HUDEP-2 (cell line): ENCODE data around the gene GNA12.
A peak's percentile ranks its signal among the peaks of the same experiment; 100 is the strongest.
"Not testable (repeated sequence)": the region's sequence is repeated elsewhere in the genome, so short reads cannot be mapped to it uniquely, and the experiment has no call there.

ENCODE experiments used
- DNase-seq, 76 experiments: peaks; one replicate each; lab custom pipeline; 2025; ENCODE audit not compliant: unreplicated experiment in 76 of 76; lab: John Stamatoyannopoulos, UW

Gene GNA12

DNA sequence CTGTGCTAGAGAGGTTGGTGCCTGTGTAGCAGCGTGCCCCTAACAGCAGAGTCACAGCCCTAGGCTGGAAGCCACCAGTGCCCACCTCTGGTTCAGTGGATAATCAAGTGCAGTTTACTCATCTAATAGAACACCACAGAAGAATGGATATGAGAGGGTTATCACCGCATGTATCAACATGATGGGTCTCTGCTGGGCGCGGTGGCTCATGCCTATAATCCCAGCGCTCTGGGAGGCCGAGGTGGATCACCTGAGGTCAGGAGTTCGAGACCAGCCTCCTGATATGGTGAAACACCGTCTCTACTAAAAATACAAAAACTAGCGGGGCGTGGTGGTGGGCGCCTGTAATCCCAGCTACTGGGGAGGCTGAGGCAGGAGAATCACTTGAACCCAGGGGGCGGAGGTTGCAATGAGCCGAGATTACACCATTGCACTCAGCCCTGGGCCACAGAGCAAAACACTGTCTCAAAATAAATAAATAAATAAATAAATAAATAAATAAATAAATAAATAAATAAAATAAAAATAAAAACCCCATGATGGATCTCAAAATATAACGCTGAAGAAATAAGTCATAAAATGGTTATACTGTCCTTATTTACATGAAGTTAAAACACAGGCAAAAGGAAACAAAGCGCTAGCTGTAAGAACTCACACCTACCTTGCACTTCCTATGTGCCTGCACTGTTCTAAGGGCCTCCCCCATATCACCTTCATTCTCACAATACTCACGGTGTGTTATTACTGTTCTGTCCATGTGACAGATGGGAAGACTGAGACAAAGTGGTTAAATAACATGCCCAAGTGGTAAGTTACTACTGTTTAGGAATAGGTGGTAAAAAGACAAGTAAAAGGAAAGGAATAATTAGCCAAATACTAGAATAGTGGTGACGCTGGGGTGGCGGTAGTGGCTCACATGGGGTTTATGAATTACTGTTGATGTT lies 85.2 kb downstream of the GNA12 start:
- DNase-seq: no peak

DNA sequence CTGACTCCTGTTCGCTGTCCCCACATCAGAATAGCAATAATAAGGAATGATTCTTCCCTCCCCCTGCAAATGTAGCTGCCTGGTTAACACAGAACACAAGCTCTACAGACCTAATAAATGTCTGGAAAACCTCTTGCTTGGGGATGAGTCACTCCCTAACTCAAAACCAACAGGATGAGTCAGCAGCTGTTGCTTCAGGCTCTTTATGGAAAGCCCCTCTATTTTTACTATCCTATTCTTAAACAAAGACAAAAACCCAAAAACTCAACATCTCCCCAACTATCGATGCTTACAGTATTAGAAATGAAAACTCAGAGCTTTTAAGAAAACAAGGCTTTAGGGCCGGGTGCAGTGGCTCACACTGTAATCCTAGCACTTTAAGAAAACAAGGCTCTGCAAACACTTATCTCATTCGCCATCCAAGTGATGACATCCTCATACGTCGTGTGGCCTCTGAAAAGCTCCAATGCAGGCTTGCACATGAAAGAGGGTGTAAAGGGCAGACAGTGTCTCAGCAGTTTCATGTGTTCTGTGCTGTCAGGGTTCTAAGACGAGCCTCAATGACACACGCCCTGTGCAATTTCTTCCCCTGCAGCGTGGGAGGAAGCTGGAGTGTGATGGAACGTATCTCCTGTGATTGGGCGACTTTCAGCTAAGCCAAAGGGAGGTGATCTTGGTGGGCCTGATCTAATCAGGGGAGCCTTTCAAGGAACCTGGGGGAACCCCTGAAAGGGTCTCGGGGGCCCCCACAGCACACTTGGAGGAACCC lies 86.0 kb downstream of the GNA12 start:
- peak in 71 of 76 experiments; percentile 18 to 86 (median 61) for DNase-seq

DNA sequence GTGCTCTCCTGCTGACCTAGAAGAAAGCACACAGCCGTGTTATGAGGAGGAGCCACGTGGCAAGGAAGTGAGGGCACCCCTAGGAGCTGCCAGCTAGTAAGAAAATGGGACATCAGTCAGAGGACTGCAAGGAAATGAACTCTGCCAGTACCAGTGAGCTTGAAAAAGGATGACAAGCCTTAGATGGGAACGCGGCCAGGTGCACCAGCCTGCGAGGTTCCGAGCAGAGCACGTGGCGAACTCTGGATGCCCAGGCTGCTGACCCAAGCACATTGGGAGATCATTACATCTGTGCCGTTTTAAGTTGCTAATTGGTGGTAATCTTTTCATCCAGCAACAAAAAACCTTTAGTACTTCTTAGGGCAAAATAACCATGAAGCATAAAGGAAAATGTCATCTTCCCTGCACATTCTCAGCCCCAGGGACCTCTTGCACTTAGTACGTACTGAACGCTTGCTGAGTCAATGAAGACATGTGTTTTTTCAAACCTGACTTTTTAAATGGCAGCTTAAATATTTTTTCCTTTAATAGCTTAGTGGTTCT lies 86.7 kb downstream of the GNA12 start:
- DNase-seq: peak in 9 of 76 experiments; percentile 13 to 53 (median 38)

DNA sequence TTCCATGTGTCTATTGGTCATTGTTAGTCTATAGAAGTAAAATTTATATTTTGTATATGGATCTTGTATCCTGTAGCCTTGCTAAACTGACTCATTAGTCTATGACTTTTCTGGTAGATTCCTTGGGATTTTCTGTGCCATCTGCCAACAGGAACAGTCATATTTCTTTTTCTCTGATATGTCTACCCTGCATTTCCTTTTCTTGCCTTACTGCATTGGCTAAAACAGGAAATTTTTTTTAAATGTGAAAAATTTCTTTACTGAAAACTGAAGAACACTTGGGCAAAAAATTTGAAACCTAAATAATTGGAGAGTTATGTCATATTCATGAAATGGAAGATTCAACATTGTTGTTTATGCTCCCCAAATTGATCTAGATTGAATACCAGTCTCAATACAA lies 88.6 kb downstream of the GNA12 start:
- DNase-seq: no peak

DNA sequence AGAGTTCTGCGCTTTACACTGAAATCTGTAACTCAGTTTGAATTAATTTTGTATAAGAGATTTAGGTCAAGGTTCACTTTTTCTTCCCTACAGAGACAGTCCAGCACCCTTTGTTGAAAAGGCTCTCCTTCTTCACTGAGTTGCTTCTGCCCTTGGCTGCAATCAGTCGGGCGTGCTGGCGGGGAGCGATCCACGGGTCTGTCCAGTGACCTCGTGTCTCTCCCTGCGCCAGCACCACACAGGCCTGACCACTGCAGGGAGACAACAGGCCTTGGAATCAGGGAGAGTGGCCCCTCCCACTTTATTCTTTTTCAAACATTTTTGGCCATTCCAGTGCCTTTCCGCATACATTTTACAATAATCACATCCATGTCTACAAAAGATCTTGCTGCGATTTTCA lies 89.2 kb downstream of the GNA12 start:
- no peak for DNase-seq

DNA sequence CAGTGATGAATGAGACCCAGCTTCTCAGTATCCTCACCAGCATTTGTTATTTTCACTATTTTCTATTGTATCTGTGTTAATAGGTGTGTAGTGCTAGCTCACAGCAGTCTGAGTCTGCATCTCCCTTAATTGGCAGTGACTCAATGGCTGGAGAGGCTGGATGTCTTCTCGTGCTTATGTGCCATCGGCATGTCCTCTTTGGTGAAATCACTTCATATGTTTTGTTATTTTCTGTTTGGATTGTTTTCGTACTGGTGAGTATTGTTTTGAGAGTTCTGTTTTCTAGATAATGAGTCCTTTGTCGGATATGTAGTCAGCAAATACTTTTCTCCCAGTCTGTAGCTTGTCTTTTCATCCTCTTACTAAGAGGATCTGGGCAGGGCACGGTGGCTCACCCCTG lies 90.0 kb downstream of the GNA12 start:
- no peak for DNase-seq

DNA sequence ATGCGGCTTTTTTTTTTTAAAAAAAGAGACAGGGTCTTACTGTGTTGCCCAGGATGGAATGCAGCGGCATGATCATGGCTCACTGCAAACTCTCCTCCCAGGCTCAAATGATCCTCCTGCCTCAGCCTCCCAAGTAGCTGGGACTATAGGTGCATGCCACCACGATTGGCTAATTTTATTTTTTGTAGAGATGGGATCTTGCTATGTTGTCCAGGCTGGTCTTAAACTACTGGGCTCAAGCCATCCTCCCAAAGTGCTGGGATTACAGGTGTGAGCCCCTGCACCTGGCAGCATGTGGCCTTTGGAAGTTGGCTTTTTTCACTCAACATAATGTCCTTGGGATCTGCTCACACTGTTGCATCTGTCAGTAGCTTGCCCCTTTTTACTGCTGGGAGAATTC lies 91.0 kb downstream of the GNA12 start:
- DNase-seq: no peak

DNA sequence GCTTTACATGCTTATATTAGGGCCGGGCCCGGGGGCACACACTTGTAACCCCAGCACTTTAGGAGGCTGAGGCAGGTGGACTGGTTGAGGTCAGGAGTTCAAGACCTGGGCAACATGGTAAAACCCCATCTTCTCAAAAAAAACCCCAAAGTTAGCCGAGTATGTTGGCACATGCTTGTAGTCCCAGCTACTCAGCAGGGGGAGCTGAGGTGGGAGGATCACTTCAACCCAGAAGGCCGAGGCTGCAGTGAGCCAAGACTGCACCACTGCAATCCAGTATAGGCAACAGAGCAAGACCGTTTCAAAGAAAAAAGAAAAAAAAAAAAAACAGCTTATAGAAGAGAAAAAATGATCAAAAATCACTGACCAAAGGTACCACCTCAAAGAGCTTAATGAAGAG lies 93.0 kb downstream of the GNA12 start:
- DNase-seq: no peak

DNA sequence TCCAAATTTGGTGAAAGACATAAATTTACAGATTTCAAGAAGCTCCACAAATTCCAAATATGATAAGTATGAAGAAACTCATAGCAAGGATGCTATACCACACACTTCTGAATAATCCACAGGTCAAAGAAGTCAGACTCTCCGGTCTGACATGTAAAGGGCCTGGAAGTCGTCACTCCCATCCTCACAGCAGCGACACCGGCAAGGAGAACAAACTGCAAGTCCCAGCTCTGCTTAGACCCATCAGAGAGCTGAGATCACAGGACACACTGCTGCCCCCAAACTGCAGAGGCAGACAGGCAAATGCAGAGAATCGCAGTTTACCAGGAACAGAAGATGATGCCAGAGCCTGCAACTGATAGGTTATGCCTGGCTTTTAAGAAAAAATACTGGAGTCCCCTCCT lies 94.1 kb downstream of the GNA12 start:
- DNase-seq: no peak

DNA sequence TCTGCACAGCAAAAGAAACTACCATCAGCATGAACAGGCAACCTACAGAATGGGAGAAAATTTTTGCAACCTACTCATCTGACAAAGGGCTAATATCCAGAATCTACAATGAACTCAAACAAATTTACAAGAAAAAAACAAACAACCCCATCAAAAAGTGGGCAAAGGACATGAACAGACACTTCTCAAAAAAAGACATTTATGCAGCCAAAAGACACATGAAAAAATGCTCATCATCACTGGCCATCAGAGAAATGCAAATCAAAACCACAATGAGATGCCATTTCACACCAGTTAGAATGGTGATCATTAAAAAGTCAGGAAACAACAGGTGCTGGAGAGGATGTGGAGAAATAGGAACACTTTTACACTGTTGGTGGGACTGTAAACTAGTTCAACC lies 95.4 kb downstream of the GNA12 start:
- DNase-seq: not testable (repeated sequence)

DNA sequence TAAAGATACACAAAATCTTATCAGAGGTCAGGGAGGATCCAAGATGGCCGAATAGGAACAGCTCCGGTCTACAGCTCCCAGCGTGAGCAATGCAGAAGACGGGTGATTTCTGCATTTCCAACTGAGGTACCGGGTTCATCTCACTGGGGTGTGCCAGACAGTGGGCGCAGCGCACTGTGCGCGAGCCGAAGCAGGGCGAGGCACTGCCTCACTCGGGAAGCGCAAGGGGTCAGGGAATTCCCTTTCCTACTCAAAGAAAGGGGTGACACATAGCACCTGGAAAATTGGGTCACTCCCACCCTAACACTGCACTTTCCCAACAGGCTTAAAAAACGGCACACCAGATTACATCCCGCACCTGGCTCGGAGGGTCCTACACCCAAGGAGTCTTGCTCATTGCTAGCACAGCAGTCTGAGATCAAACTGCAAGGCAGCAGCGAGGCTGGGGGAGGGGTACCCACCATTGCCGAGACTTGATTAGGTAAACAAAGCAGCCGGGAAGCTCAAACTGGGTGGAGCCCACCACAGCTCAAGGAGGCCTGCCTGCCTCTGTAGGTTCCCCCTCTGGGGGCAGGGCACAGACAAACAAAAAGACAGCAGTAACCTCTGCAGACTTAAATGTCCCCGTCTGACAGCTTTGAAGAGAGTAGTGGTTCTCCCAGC lies 100.5 kb downstream of the GNA12 start:
- DNase-seq: not testable (repeated sequence)

DNA sequence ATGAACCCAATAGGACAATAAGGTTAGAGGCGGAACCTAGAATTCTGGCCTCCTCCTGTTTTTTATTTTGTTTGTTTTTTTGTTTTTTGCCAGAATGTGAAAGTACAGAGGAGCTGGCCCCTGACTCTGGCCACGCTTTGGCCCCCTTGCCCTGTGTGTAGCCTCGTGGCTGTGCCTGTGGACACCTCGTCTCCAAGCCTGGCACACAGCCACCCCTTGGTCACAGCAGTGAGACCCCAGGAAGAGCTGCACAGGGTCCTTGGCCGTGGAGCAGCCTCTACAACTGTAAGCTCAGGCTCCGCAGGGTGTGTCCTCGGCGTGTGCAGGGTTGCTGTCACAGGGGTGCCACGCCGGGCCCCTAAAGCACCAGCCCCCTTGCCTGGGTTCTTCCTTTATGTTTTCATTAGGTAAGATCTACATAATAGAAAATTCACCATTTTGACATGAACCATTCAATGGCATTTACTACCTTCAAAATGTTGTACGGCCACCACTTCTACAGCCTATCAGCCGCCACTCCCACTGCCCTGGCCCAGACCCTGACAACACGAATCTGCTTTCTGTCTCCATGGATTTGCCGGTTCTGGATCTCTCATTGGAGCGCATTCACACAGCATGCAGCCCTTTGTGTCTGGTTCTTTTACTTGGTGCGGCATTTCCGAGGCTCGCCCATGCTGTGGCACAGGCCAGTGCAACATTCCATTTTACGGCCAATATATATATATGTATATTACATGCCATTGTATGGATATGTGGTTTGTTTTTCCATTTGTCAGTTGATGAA lies 105.2 kb downstream of the GNA12 start:
- no peak for DNase-seq

DNA sequence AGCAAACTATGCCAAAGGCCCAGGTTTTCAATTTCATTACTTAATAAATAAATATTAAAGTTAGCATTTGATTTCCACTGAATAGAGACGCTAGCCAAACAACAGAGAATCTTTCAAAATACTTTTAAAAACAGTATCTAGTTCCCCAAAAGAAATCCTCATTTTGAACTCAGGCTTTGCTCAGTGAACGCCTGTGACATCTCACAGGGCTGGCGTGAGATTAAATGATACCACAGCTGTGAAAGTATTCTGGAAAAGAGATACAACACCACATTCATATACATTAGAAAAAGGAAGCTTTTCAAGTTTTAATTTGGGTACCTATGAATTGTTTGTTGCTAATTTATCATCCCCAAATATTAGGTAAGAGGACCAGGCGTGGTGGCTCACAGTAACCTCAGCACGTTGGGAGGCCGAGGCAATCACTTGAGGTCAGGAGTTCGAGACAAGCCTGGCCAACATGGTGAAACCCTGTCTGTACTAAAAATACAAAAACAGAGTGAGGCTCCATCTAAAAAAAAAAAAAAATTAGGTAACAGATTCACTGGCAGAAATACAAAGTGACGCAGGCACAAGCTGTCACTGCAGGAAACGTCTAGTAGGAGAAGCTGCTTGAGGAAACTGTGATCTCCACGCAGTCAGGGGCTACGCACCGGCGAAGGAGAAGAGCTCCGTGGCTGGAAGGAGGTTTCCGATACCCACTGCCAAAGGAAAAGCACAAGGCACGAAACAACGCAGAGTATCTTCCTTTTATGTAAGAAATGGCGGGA lies 106.2 kb downstream of the GNA12 start:
- DNase-seq: no peak

DNA sequence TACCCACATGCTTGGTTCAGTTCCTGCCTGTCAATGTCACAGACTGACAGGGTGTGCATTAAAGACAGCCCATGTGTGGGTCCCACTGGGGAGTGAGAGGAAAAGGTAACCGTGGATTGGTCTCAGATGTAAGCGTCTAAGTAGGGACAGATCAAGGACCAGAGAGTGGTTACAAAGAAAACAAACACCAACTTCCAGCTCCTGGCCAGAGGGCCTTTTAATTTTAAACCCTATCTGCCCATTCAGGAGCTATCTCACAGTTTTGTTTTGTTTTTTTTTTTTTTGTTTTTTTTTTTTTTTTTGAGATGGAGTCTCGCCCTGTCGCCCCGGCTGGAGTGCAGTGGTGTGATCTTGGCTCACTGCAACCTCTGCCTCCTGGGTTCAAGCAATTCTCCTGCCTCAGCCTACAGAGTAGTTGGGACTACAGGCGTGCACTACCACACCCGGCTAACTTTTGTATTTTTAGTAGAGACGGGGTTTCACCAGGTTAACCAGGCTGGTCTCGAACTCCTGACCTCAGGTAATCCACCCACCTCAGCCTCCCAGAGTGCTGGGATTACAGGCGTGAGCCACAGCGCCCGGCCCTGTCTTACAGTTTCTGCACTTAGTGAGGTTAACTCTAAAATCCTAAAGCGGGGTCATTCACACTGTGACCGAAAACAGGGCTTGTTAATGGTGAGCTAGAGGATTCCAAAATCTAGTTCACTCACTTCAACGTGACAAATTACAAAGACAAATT lies 106.9 kb downstream of the GNA12 start:
- not testable (repeated sequence) for DNase-seq

DNA sequence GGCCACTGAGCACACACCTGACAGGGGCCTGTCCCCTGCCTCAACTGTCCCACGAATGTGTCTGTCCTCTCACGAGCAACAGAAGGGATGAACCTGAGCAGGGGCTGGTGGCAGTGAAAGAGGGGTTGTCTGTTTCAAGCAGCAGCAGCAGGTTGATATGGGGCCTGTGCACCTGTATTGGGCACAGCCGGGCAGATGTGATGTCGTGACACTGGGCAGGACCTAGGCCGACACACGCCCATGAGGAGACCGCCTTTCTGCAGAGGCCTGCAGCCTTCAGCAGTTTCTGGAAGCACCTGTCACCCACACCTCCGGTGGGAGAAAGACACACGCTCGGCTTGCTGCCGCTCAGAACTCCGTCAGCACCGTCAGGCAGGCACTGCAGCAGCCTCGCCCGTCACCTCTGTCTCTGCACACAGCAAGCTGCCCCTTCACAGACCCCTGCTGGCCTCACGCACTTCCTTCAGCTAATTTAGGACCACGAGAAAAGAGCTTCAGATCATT lies 107.6 kb downstream of the GNA12 start:
- DNase-seq: no peak

DNA sequence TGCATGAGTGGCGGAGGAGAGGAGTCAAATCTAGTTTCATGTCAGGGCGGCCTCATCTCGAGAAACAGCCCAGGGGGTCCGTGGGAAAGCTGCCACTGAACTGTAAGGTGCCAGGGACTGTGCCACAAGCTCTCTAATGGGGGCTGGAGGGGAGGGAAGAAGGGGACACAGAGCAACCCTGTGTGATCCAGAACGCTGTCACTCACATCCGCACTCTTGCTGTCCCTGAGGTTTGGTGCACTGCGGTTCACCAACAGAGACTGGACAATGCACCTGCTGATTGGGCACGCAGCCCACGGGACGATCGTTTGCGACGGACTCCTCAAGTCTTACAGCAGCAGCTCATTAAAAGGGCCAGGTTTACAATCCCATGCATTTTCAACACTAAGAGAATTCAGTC lies 108.4 kb downstream of the GNA12 start:
- peak in 1 of 76 experiments; percentile 52 for DNase-seq

DNA sequence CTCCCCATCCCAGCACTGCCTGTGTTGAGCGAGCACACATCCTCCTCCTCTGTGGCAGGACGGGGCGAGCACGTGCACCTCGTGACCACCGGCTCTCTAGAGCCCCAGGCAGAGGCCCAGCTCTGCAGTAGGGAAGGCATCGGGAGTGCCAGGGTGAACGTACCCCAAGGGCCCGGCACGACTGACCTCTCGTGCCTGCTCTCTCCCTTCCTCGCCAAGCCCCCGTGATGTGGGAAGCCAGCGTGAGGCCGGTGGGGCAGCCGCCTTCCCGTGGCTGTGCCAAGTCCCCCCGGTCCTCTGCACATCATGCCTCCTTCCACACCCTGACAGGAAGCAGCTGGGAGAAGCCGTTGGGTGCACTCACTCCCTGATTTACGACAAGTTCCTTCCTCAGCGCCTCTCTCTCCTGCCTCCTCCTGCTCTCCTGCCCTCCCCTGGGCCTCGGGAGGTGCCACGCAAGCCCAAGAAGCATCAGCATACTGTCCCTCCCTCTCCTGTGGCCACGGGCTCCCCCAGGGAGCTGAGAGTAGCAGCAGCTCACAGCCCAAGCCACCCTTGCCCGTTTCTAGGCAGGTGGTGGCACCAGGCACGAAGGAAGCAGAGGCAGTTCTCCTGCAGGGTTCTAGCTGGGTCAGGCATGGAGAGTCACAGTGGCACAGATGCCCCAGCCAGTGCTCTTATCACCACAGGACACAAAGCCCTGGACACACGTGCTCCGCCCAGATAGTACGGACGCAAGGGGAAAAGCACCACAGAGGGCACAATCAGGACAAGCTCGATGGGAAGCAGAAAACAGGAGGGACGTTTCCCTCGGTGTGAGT lies 109.1 kb downstream of the GNA12 start:
- DNase-seq: peak in 75 of 76 experiments; percentile 57 to 97 (median 88)
